K562 (cell line): ENCODE data around the gene PKP1. TPM values are rescaled to one million over a fixed set of nuclear protein-coding genes. Genes with fewer than 3 reads are reported as not detected.

ENCODE experiments used
- ATAC-seq: fragments of 200-7000 bp; cut with Tn5 transposase; 3 replicates; pipeline ENCODE4 v1.9.1; 2020; ENCODE audit warnings: moderate library complexity
- BruUV-seq: library from RNA; stranded (reverse); fragments of 400-500 nt; replicated peaks from 2 replicates; lab custom pipeline; 2021; lab: Mats Ljungman, UMichigan
- CTCF ChIA-PET: fragments of 300-600 bp; formaldehyde crosslinking; extraction: SDS; loops from one replicate; lab custom pipeline; 2021; ENCODE audit warnings: low intra/inter-chr PET ratio; lab: Yijun Ruan, JAX
- POLR2A ChIA-PET: fragments of 300-600, 350-650 bp; sonication (Branson Sonifier 250); formaldehyde crosslinking; extraction: SDS; loops from one replicate; lab custom pipeline; 2021; ENCODE audit warnings: antibody characterized with exemption, inconsistent platforms; lab: Yijun Ruan, JAX
- DNase-seq, 4 experiments: peaks; one replicate each; pipeline versions ENCODE4 v3.0.0 to v3.0.0-alpha.2; 2011 to 2018; ENCODE audit warnings: low spot score in 3 of 4, mixed read lengths in 3 of 4; ENCODE audit errors: extremely low read depth in 1 of 4
- FAIRE-seq: peaks from 2 replicates; lab custom pipeline; 2011; peaks lifted over from hg19 to GRCh38; lab: Jason Lieb, UNC
- H2AFZ ChIP-seq: 2 replicates; pipeline ENCODE4 v1.6.0; 2011; ENCODE audit warnings: low read depth, low read length, control low read depth, inconsistent platforms
- H3K27ac ChIP-seq: fragments of 200-600 bp; 3 replicates; pipeline ENCODE4 v1.8.0; 2011; ENCODE audit warnings: low read depth, mild to moderate bottlenecking, control low read depth, inconsistent platforms, low read length, moderate library complexity, mixed read lengths; ENCODE audit errors: extremely low read depth
- H3K27me3 ChIP-seq, 2 experiments: fragments of 300-600 bp in 1 of 2; 2 replicates in 1 of 2; 3 replicates in 1 of 2; pipeline versions ENCODE4 v1.6.0 to v1.8.0; 2011; ENCODE audit warnings: inconsistent platforms in 2 of 2, low read length in 2 of 2, mild to moderate bottlenecking in 1 of 2, mixed read lengths in 1 of 2, moderate library complexity in 1 of 2; ENCODE audit not compliant: control insufficient read depth in 2 of 2, insufficient read depth in 2 of 2
- H3K36me3 ChIP-seq: fragments of 300-600 bp; 3 replicates; pipeline ENCODE4 v1.8.0; 2011; ENCODE audit warnings: mild to moderate bottlenecking, low read length, inconsistent platforms; ENCODE audit not compliant: control insufficient read depth, insufficient read depth
- H3K4me1 ChIP-seq, 2 experiments: fragments of 200-600 bp in 1 of 2; replicated peaks in 1 of 2; 2 replicates in 1 of 2; 3 replicates in 1 of 2; pipeline versions ENCODE4 v1.5.1 to v1.8.0; 2011; ENCODE audit warnings: inconsistent platforms in 2 of 2, low read length in 2 of 2, mild to moderate bottlenecking in 1 of 2, mixed read lengths in 1 of 2, moderate library complexity in 1 of 2; ENCODE audit not compliant: control insufficient read depth in 2 of 2, insufficient read depth in 2 of 2
- H3K4me2 ChIP-seq: 2 replicates; pipeline ENCODE4 v1.6.1; 2011; ENCODE audit warnings: low read length, control low read depth, inconsistent platforms, mixed read lengths; ENCODE audit not compliant: insufficient read depth
- H3K4me3 ChIP-seq: fragments of 200-600 bp; sonication (generic), shearing (Covaris generic); 2 replicates; pipeline ENCODE4 v1.5.1; 2016; ENCODE audit warnings: control low read depth, inconsistent platforms
- H3K79me2 ChIP-seq: fragments of 200-600 bp; 3 replicates; pipeline ENCODE4 v1.8.0; 2011; ENCODE audit warnings: low read length, inconsistent platforms; ENCODE audit not compliant: control insufficient read depth, insufficient read depth
- H3K9ac ChIP-seq, 2 experiments: 2 replicates each; pipeline versions ENCODE4 v1.6.0 to v1.6.1; 2011; ENCODE audit warnings: low read depth in 2 of 2, low read length in 2 of 2, control low read depth in 1 of 2, inconsistent platforms in 1 of 2, mild to moderate bottlenecking in 1 of 2, mixed read lengths in 1 of 2; ENCODE audit not compliant: insufficient read depth in 1 of 2
- H3K9me1 ChIP-seq: one replicate; pipeline ENCODE4 v1.6.0; 2011; ENCODE audit warnings: inconsistent platforms, mild to moderate bottlenecking, low read length, moderate library complexity; ENCODE audit not compliant: control insufficient read depth, insufficient read depth
- H3K9me3 ChIP-seq: replicated peaks from 2 replicates; pipeline ENCODE4 v1.5.1; 2011; ENCODE audit warnings: low read depth, low read length, inconsistent platforms; ENCODE audit not compliant: control insufficient read depth, insufficient read depth
- H4K20me1 ChIP-seq: replicated peaks from 2 replicates; pipeline ENCODE4 v1.6.1; 2011; ENCODE audit warnings: low read length, inconsistent platforms, mixed read lengths; ENCODE audit not compliant: control insufficient read depth, insufficient read depth
- C11orf30 ChIP-seq: fragments of 450-650 bp; IDR thresholded peaks from 2 replicates; pipeline ENCODE4 v1.6.1; 2016; ENCODE audit warnings: low read depth, mild to moderate bottlenecking
- CBX8 ChIP-seq: fragments of 200-600 bp; sonication (generic); IDR thresholded peaks from 2 replicates; pipeline ENCODE4 v1.6.1; 2012; ENCODE audit warnings: borderline replicate concordance, mixed run types, low read depth, mild to moderate bottlenecking, moderate library complexity, mixed read lengths, low read length, control low read depth, inconsistent platforms; ENCODE audit not compliant: poor library complexity, severe bottlenecking; ENCODE audit errors: extremely low read depth
- ESRRB ChIP-seq: fragments of 250-450 bp; sonication (Bioruptor Pico); IDR thresholded peaks from 2 replicates; pipeline ENCODE4 v1.5.0; 2020; ENCODE audit warnings: mild to moderate bottlenecking, moderate library complexity, borderline replicate concordance
- JUND ChIP-seq, 2 experiments: IDR thresholded peaks; 2 replicates in 1 of 2; 3 replicates in 1 of 2; pipeline ENCODE4 v1.6.1; 2011; ENCODE audit warnings: borderline replicate concordance in 2 of 2, low read depth in 2 of 2, low read length in 2 of 2, improper control_type of control experiment in 1 of 2, missing biosample characterization in 1 of 2, missing genetic modification characterization in 1 of 2, missing genetic modification reagents in 1 of 2
- MBD2 ChIP-seq: sonication (generic); IDR thresholded peaks from 2 replicates; pipeline ENCODE4 v1.6.1; 2016; ENCODE audit warnings: low read depth, borderline replicate concordance
- MCM3 ChIP-seq: fragments of 450-650 bp; IDR thresholded peaks from 2 replicates; pipeline ENCODE4 v1.6.1; 2016
- MEF2A ChIP-seq: IDR thresholded peaks from 2 replicates; pipeline ENCODE4 v1.6.1; 2011; ENCODE audit warnings: low read depth, mild to moderate bottlenecking, low read length, moderate library complexity; ENCODE audit not compliant: control insufficient read depth
- PHB ChIP-seq: fragments of 250-450 bp; sonication (Bioruptor Pico); IDR thresholded peaks from 2 replicates; pipeline ENCODE4 v1.5.0; 2021
- SMARCB1 ChIP-seq: IDR thresholded peaks from 2 replicates; pipeline ENCODE4 v1.6.1; 2011; ENCODE audit warnings: improper control_type of control experiment, low read depth; ENCODE audit not compliant: insufficient read length
- ZNF12 ChIP-seq: sonication (generic); formaldehyde crosslinking; IDR thresholded peaks from 2 replicates; pipeline ENCODE4 v1.4.0; 2020; ENCODE audit warnings: mild to moderate bottlenecking, missing genetic modification reagents
- ZNF174 ChIP-seq: fragments of 250-450 bp; sonication (Bioruptor Pico); IDR thresholded peaks from 2 replicates; pipeline ENCODE4 v1.4.0; 2020; ENCODE audit warnings: mild to moderate bottlenecking
- ZNF184 ChIP-seq: sonication (generic); formaldehyde crosslinking; IDR thresholded peaks from 2 replicates; pipeline ENCODE4 v1.5.0; 2020; ENCODE audit warnings: missing genetic modification reagents
- ZNF224 ChIP-seq: sonication (generic); formaldehyde crosslinking; IDR thresholded peaks from 2 replicates; pipeline ENCODE4 v1.8.0; 2022; ENCODE audit warnings: mild to moderate bottlenecking, missing genetic modification reagents
- ZNF668 ChIP-seq: fragments of 250-450 bp; sonication (Bioruptor Pico); IDR thresholded peaks from 2 replicates; pipeline ENCODE4 v1.8.0; 2022; ENCODE audit warnings: mild to moderate bottlenecking, inconsistent platforms
- WGBS: fragments of 100-300 bp; shearing (Covaris generic); methylation state at CpG from one replicate; pipeline ENCODE4 v1.1.6; 2016; ENCODE audit warnings: low coverage, mixed read lengths; ENCODE audit not compliant: insufficient coverage; ENCODE audit errors: missing lambda C conversion rate; 5-methylcytosine and 5-hydroxymethylcytosine counted together
- in situ Hi-C: fragments of 300-500 bp; cut with MboI; formaldehyde crosslinking; loops from 4 replicates; pipeline ENCODE4 v1.15.0; 2018; ENCODE audit warnings: inconsistent platforms, mixed read lengths
- intact Hi-C: fragments of 100-400 bp; cut with micrococcal nuclease; formaldehyde crosslinking; loops from 2 replicates; pipeline ENCODE4 v1.14.2; 2022
- polyA plus RNA-seq, 8 experiments: library from polyadenylated mRNA; depleted of rRNA in 4 of 8; stranded (reverse) in 5 of 8; unstranded in 3 of 8; fragments of >200 nt; fragmentation: Nextera tagmentation in 2 of 8; fragmentation: Illumina TruSeq in 1 of 8; extraction: Ambion mirVana in 2 of 8; extraction: Trizol in 1 of 8; gene quantifications; 2 replicates each; pipeline versions ENCODE4 v1.2.1 to v1.2.3, GENCODE V29; 2011 to 2014; ENCODE audit warnings: inconsistent platforms in 1 of 8, missing spikeins in 1 of 8
- total RNA-seq, 7 experiments: library from RNA; depleted of rRNA in 6 of 7; stranded (reverse); fragments of >200 nt in 6 of 7; fragmentation: Illumina TruSeq in 2 of 7; extraction: Trizol in 2 of 7; gene quantifications; 2 replicates each; pipeline versions ENCODE4 v1.2.1 to v1.2.3, GENCODE V29; 2011 to 2021; ENCODE audit warnings: low replicate concordance in 1 of 7
- TF ChIP-seq, protein P1 (sequence below): IDR thresholded peaks from 2 replicates; pipeline ENCODE4 v1.6.1; 2014; ENCODE audit warnings: antibody characterized with exemption
- TF ChIP-seq, protein P2 (sequence below): IDR thresholded peaks from 2 replicates; pipeline ENCODE4 v1.6.1; 2011; ENCODE audit warnings: borderline replicate concordance, low read depth, mild to moderate bottlenecking, moderate library complexity, low read length; ENCODE audit not compliant: insufficient read depth, poor library complexity, severe bottlenecking
- TF ChIP-seq, protein P3 (sequence below): sonication (generic); formaldehyde crosslinking; IDR thresholded peaks from 2 replicates; pipeline ENCODE4 v1.8.1; 2023; ENCODE audit warnings: mild to moderate bottlenecking, missing genetic modification reagents, moderate library complexity

PKP1 gene
- total and polyA plus RNA-seq, 9 of the 15 experiments (the other 6 are each of a cell fraction or from before 2014, with no cell fraction given), result not detected

DNA sequence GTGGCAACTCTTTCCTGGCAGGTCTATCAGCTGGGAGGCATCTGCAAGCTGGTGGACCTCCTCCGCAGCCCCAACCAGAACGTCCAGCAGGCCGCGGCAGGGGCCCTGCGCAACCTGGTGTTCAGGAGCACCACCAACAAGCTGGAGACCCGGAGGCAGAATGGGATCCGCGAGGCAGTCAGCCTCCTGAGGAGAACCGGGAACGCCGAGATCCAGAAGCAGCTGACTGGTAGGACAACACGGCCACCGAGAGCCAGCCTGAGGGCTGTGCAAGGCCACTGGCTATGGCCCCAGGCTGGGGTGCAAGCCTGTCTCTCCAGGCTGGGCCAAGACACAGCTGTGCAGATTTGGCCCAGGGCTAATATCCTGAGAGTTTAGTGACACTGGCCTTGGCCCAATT lies 34.2 kb downstream of the PKP1 start:
- no peaks in the 10 kb centered on the region for H3K9me3 ChIP-seq
- no peak overlapping the region for H3K4me2 ChIP-seq
- in situ Hi-C loops, result no loop called here
- ChIA-PET CTCF (no interaction called here), POLR2A (interaction anchor here (0.6 to 0.8 kb wide), 4 partner anchors 27 to 37 kb away, joined by 3 read pairs; no protein-coding TSS in a partner anchor)
- no peaks in the 10 kb centered on the region for H3K79me2 ChIP-seq
- peaks cover 42 to 94% of the 10 kb centered on the region in 2 experiments for H3K27me3 ChIP-seq
- intact Hi-C loops, result no loop called here
- no TSS peak for BruUV-seq
- H4K20me1 ChIP-seq, result peaks cover 5% of the 10 kb centered on the region; the same call in 1 of the 2 replicates
- no peaks in the 10 kb centered on the region for H3K36me3 ChIP-seq
- no peak overlapping the region for H3K27ac ChIP-seq
- H2AFZ ChIP-seq, result no peak overlapping the region
- under 1% methylated on average over 13 of the region's 13 CpGs for WGBS
- no peaks in the 10 kb centered on the region for H3K9me1 ChIP-seq
- DNase-seq (no peak), FAIRE-seq (no peak), ATAC-seq (no peak)
- 0 out of 5 replicates have a peak, but pooled peaks cover 0 to 2% of the 10 kb centered on the region in 2 experiments for H3K4me1 ChIP-seq
- H3K4me3 ChIP-seq, result no peak overlapping the region
- no peak overlapping the region for H3K9ac ChIP-seq
- TF ChIP-seq MEF2A (no peak), C11orf30 (no peak), PHB (CRISPR knock-in tag) (no peak), ZNF174 (CRISPR knock-in tag) (no peak), MCM3 (no peak), ZNF12 (CRISPR knock-in tag) (no peak), ZNF184 (CRISPR knock-in tag) (no peak), MBD2 (no peak), ZNF224 (CRISPR knock-in tag) (no peak), SMARCB1 (no peak), ZNF668 (CRISPR knock-in tag) (no peak), ESRRB (no peak), CBX8 (no peak), JUND (IDR thresholded peaks at IDR 0.05; ENCODE audit: borderline replicate concordance, low read depth, low read length) (no peak), JUND (tag; IDR thresholded peaks at IDR 0.05; ENCODE audit: borderline replicate concordance, low read depth, low read length) (no peak)
- TF ChIP-seq, protein P1, sequence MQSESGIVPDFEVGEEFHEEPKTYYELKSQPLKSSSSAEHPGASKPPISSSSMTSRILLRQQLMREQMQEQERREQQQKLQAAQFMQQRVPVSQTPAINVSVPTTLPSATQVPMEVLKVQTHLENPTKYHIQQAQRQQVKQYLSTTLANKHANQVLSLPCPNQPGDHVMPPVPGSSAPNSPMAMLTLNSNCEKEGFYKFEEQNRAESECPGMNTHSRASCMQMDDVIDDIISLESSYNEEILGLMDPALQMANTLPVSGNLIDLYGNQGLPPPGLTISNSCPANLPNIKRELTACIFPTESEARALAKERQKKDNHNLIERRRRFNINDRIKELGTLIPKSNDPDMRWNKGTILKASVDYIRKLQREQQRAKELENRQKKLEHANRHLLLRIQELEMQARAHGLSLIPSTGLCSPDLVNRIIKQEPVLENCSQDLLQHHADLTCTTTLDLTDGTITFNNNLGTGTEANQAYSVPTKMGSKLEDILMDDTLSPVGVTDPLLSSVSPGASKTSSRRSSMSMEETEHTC, result no peak
- TF ChIP-seq, protein P2, sequence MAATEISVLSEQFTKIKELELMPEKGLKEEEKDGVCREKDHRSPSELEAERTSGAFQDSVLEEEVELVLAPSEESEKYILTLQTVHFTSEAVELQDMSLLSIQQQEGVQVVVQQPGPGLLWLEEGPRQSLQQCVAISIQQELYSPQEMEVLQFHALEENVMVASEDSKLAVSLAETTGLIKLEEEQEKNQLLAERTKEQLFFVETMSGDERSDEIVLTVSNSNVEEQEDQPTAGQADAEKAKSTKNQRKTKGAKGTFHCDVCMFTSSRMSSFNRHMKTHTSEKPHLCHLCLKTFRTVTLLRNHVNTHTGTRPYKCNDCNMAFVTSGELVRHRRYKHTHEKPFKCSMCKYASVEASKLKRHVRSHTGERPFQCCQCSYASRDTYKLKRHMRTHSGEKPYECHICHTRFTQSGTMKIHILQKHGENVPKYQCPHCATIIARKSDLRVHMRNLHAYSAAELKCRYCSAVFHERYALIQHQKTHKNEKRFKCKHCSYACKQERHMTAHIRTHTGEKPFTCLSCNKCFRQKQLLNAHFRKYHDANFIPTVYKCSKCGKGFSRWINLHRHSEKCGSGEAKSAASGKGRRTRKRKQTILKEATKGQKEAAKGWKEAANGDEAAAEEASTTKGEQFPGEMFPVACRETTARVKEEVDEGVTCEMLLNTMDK, result no peak
- TF ChIP-seq, protein P3, sequence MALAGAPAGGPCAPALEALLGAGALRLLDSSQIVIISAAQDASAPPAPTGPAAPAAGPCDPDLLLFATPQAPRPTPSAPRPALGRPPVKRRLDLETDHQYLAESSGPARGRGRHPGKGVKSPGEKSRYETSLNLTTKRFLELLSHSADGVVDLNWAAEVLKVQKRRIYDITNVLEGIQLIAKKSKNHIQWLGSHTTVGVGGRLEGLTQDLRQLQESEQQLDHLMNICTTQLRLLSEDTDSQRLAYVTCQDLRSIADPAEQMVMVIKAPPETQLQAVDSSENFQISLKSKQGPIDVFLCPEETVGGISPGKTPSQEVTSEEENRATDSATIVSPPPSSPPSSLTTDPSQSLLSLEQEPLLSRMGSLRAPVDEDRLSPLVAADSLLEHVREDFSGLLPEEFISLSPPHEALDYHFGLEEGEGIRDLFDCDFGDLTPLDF, result no peak
